Fibroblast of mammary gland (primary cell): ENCODE measurements around the gene CPSF2.
"Not testable (repeated sequence)": the region's sequence is repeated elsewhere in the genome, so short reads cannot be mapped to it uniquely, and the experiment has no call there.

Experiments
- DNase-seq: peaks from one replicate; pipeline ENCODE4 v3.0.0-alpha.2; 2010; ENCODE audit warnings: low read depth
- H3K4me3 ChIP-seq: 2 replicates; pipeline ENCODE4 v1.5.1; 2011; ENCODE audit warnings: low read depth, mild to moderate bottlenecking, low read length, moderate library complexity; ENCODE audit not compliant: control insufficient read depth
- CTCF ChIP-seq: conservative IDR thresholded peaks from 2 replicates; pipeline ENCODE4 v1.5.1; 2011; ENCODE audit warnings: low read depth, low read length, inconsistent platforms; ENCODE audit not compliant: control insufficient read depth, insufficient read depth

The CPSF2 gene

GRCh38 chr14:92204792-92205191, 83.0 kb downstream of the CPSF2 start:
- DNase-seq, result no peak
- TF ChIP-seq CTCF, result no peak
- no peak overlapping the region for H3K4me3 ChIP-seq

GRCh38 chr14:92207012-92207927, 85.5 kb downstream of the CPSF2 start:
- TF ChIP-seq CTCF, result no peak

GRCh38 chr14:92207928-92208265, 86.1 kb downstream of the CPSF2 start:
- no peak for TF ChIP-seq CTCF
- H3K4me3 ChIP-seq, result no peak overlapping the region
- no peak for DNase-seq

More at GRCh38 chr14:92207012-92207927, 85.5 kb downstream of the CPSF2 start:
- no peak overlapping the region for H3K4me3 ChIP-seq
- DNase-seq, result no peak

- peak; percentile 33 for DNase-seq
- no peak overlapping the region for H3K4me3 ChIP-seq
- TF ChIP-seq CTCF, result no peak
These were observed 87.4 kb downstream of the CPSF2 start for GRCh38 chr14:92209141-92209540.

GRCh38 chr14:92213125-92213524, 91.4 kb downstream of the CPSF2 start:
- DNase-seq, result not testable (repeated sequence)

GRCh38 chr14:92215579-92215978, 93.8 kb downstream of the CPSF2 start:
- no peak for TF ChIP-seq CTCF

More at GRCh38 chr14:92213125-92213524, 91.4 kb downstream of the CPSF2 start:
- H3K4me3 ChIP-seq, result not testable (repeated sequence)

GRCh38 chr14:92217936-92218335, 96.2 kb downstream of the CPSF2 start:
- no peak for TF ChIP-seq CTCF
- H3K4me3 ChIP-seq, result no peak overlapping the region
- peak; percentile 57 for DNase-seq

More at GRCh38 chr14:92215579-92215978, 93.8 kb downstream of the CPSF2 start:
- H3K4me3 ChIP-seq, result no peak overlapping the region
- DNase-seq, result peak; percentile 13
